ENCODE measurements around the gene NPW. TPM values are rescaled to one million over a fixed set of nuclear protein-coding genes. Genes with fewer than 3 reads are reported as not detected.

Gene NPW
- total and polyA plus RNA-seq, 9 of the 15 experiments (the other 6 are each of a cell fraction or from before 2014, with no cell fraction given) = 0.14 to 4.0 (median 2.6) TPM; not detected in 4

- TF ChIP-seq FIP1L1 (IDR thresholded peaks at IDR 0.05; ENCODE audit: low read depth, low read length, poor library complexity, severe bottlenecking) (no peak), HNRNPUL1 (IDR thresholded peaks at IDR 0.05; ENCODE audit: low read length) (no peak), NFE2 (IDR thresholded peaks at IDR 0.05; ENCODE audit: low read depth) (no peak), SRSF1 (IDR thresholded peaks at IDR 0.05; ENCODE audit: low read depth, low read length) (no peak), KDM2B (CRISPR knock-in tag; IDR thresholded peaks at IDR 0.05) (0 out of 2 replicates have a peak, but pooled peaks have one; percentile 11), POU5F1 (IDR thresholded peaks at IDR 0.05; ENCODE audit: borderline replicate concordance, low read depth, low read length, partially characterized antibody) (no peak), PML (IDR thresholded peaks at IDR 0.05; ENCODE audit: low read length) (0 out of 2 replicates have a peak, but pooled peaks have one; percentile 3), MGA (IDR thresholded peaks at IDR 0.05) (no peak), PYGO2 (tag; IDR thresholded peaks at IDR 0.05) (no peak), TCF7 (IDR thresholded peaks at IDR 0.05; ENCODE audit: borderline replicate concordance) (no peak), ADNP (tag; IDR thresholded peaks at IDR 0.05) (no peak), SIRT6 (IDR thresholded peaks at IDR 0.05; ENCODE audit: low read depth, low read length) (no peak), NCOA1 (IDR thresholded peaks at IDR 0.05; ENCODE audit: low read depth) (no peak)
- TF ChIP-seq, protein P1, sequence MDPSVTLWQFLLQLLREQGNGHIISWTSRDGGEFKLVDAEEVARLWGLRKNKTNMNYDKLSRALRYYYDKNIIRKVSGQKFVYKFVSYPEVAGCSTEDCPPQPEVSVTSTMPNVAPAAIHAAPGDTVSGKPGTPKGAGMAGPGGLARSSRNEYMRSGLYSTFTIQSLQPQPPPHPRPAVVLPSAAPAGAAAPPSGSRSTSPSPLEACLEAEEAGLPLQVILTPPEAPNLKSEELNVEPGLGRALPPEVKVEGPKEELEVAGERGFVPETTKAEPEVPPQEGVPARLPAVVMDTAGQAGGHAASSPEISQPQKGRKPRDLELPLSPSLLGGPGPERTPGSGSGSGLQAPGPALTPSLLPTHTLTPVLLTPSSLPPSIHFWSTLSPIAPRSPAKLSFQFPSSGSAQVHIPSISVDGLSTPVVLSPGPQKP (CRISPR knock-in tag; IDR thresholded peaks at IDR 0.05) = no peak
Observed at GRCh38 chr16:1984347-1985225, 35.0 kb upstream of the NPW start (continued).

All from K562 (cell line).